Osteocyte (in vitro differentiated cells): ENCODE data around the gene TNS3. TPM values are rescaled to one million over a fixed set of nuclear protein-coding genes. Genes with fewer than 3 reads are reported as not detected.

Experiments used
- DNase-seq: peaks from one replicate; pipeline ENCODE4 v3.0.0; 2021; ENCODE audit warnings: mixed read lengths; ENCODE audit not compliant: unreplicated experiment; ENCODE audit errors: extremely low spot score
- H3K27ac Mint-ChIP-seq: one replicate; pipeline ENCODE4 v1.8.0; 2021; ENCODE audit warnings: mild to moderate bottlenecking, mixed read lengths; ENCODE audit not compliant: unreplicated experiment
- H3K27me3 Mint-ChIP-seq: one replicate; pipeline ENCODE4 v1.8.0; 2021; ENCODE audit warnings: mixed read lengths; ENCODE audit not compliant: unreplicated experiment
- H3K36me3 Mint-ChIP-seq: one replicate; pipeline ENCODE4 v1.8.0; 2021; ENCODE audit warnings: mixed read lengths; ENCODE audit not compliant: unreplicated experiment
- H3K4me1 Mint-ChIP-seq: one replicate; pipeline ENCODE4 v1.8.0; 2021; ENCODE audit warnings: mixed read lengths; ENCODE audit not compliant: unreplicated experiment
- H3K4me3 Mint-ChIP-seq: one replicate; pipeline ENCODE4 v1.8.0; 2021; ENCODE audit warnings: mild to moderate bottlenecking, moderate library complexity, mixed read lengths; ENCODE audit not compliant: unreplicated experiment
- H3K9me3 Mint-ChIP-seq: one replicate; pipeline ENCODE4 v1.8.0; 2021; ENCODE audit warnings: mixed read lengths; ENCODE audit not compliant: unreplicated experiment
- CTCF ChIP-seq: fragments of 200-600 bp; sonication (generic); IDR thresholded peaks from 2 replicates; pipeline ENCODE4 v1.5.0; 2021; ENCODE audit warnings: antibody characterized with exemption, mild to moderate bottlenecking, moderate library complexity
- total RNA-seq: library from RNA; stranded (reverse); gene quantifications from 2 replicates; pipeline ENCODE4 v1.2.1, GENCODE V29; 2021

TNS3 gene
- total RNA-seq, 1 donor from 2014 or later: 93.8 TPM

GRCh38 chr7:47260270-47260669 is 321.6 kb downstream of the TNS3 start:
- Mint-ChIP-seq H3K4me1 (peaks cover 23% of the 10 kb centered on the region), H3K36me3 (no peaks in the 10 kb centered on the region), H3K27me3 (no peaks in the 10 kb centered on the region), H3K9me3 (no peaks in the 10 kb centered on the region), H3K27ac (no peak overlapping the region), H3K4me3 (no peak overlapping the region)
- TF ChIP-seq CTCF: no peak
- DNase-seq: no peak

GRCh38 chr7:47259682-47260081 is 322.2 kb downstream of the TNS3 start:
- TF ChIP-seq CTCF: no peak
- Mint-ChIP-seq H3K27ac (no peak overlapping the region), H3K27me3 (no peaks in the 10 kb centered on the region), H3K4me3 (no peak overlapping the region), H3K4me1 (peaks cover 28% of the 10 kb centered on the region), H3K9me3 (no peaks in the 10 kb centered on the region), H3K36me3 (no peaks in the 10 kb centered on the region)
- no peak for DNase-seq

GRCh38 chr7:47258798-47259197 is 323.1 kb downstream of the TNS3 start:
- H3K27ac Mint-ChIP-seq: no peak overlapping the region
- H3K36me3 Mint-ChIP-seq: no peaks in the 10 kb centered on the region
- H3K4me3 Mint-ChIP-seq: no peak overlapping the region
- no peaks in the 10 kb centered on the region for H3K9me3 Mint-ChIP-seq
- DNase-seq: no peak
- no peaks in the 10 kb centered on the region for H3K27me3 Mint-ChIP-seq
- no peak for TF ChIP-seq CTCF
- H3K4me1 Mint-ChIP-seq: peaks cover 32% of the 10 kb centered on the region

GRCh38 chr7:47256016-47256415 is 325.9 kb downstream of the TNS3 start:
- H3K9me3 Mint-ChIP-seq: no peaks in the 10 kb centered on the region
- peak overlapping the region; percentile 23 for H3K4me3 Mint-ChIP-seq
- H3K4me1 Mint-ChIP-seq: peaks cover 40% of the 10 kb centered on the region
- peak; percentile 84 for DNase-seq
- H3K36me3 Mint-ChIP-seq: no peaks in the 10 kb centered on the region
- TF ChIP-seq CTCF: no peak
- H3K27me3 Mint-ChIP-seq: no peaks in the 10 kb centered on the region
- peak overlapping the region; percentile 75 for H3K27ac Mint-ChIP-seq

GRCh38 chr7:47255441-47255840 is 326.5 kb downstream of the TNS3 start:
- Mint-ChIP-seq H3K4me1 (peaks cover 40% of the 10 kb centered on the region), H3K36me3 (no peaks in the 10 kb centered on the region), H3K27ac (peak overlapping the region; percentile 75), H3K4me3 (no peak overlapping the region), H3K27me3 (no peaks in the 10 kb centered on the region), H3K9me3 (no peaks in the 10 kb centered on the region)
- DNase-seq: no peak
- TF ChIP-seq CTCF: no peak
